ENCODE data around the gene CLDN5.

DNA sequence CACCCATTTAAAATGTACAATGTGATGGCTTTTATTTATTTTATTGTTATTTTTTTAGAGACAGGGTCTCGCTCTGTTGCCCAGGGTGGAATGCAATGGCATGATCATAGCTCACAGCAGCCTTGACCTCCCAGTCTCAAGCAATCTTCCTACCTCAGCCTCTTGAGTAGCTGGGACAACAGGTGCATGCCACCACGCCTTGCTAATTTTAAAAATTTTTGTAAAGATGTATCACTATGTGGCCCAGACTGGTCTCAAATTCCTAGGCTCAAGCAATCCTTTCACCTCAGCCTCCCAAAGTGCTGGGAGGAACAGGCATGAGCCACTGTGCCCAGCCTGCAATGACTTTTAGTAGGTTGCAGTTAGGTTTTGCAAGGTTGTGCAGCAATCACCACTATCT, 14.3 kb downstream of the CLDN5 start:
- TF ChIP-seq, protein P1, sequence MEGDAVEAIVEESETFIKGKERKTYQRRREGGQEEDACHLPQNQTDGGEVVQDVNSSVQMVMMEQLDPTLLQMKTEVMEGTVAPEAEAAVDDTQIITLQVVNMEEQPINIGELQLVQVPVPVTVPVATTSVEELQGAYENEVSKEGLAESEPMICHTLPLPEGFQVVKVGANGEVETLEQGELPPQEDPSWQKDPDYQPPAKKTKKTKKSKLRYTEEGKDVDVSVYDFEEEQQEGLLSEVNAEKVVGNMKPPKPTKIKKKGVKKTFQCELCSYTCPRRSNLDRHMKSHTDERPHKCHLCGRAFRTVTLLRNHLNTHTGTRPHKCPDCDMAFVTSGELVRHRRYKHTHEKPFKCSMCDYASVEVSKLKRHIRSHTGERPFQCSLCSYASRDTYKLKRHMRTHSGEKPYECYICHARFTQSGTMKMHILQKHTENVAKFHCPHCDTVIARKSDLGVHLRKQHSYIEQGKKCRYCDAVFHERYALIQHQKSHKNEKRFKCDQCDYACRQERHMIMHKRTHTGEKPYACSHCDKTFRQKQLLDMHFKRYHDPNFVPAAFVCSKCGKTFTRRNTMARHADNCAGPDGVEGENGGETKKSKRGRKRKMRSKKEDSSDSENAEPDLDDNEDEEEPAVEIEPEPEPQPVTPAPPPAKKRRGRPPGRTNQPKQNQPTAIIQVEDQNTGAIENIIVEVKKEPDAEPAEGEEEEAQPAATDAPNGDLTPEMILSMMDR (IDR thresholded peaks at IDR 0.05): no peak
- TF ChIP-seq EZH2phosphoT487 (IDR thresholded peaks at IDR 0.05) (no peak), EZH2 (IDR thresholded peaks at IDR 0.05) (no peak)

Measured in neural progenitor cell (in vitro differentiated cells).